Mononuclear cell (primary cell): ENCODE measurements around the gene ATRNL1. TPM values are rescaled to one million over a fixed set of nuclear protein-coding genes. Genes with fewer than 3 reads are reported as not detected.
"Not testable (repeated sequence)": the region's sequence is repeated elsewhere in the genome, so short reads cannot be mapped to it uniquely, and the experiment has no call there.

Source experiments
- H3K27me3 ChIP-seq: 2 replicates; pipeline ENCODE4 v1.6.0; 2011; ENCODE audit warnings: low read length, control low read depth; ENCODE audit not compliant: insufficient read depth
- H3K4me1 ChIP-seq: 2 replicates; pipeline ENCODE4 v1.5.1; 2011; ENCODE audit warnings: mild to moderate bottlenecking, low read length, control low read depth; ENCODE audit not compliant: insufficient read depth
- H3K4me3 ChIP-seq: 2 replicates; pipeline ENCODE4 v1.5.1; 2011; ENCODE audit warnings: mild to moderate bottlenecking, low read length, moderate library complexity
- H3K9me3 ChIP-seq: 2 replicates; pipeline ENCODE4 v1.5.1; 2011; ENCODE audit warnings: low read depth, mild to moderate bottlenecking, control low read depth, low read length
- total RNA-seq: library from RNA; depleted of rRNA; stranded (reverse); fragments of >200 nt; gene quantifications from one replicate; pipeline ENCODE4 v1.2.3, GENCODE V29; 2012

ATRNL1 gene
- total RNA-seq, 1 donor, result 0.21 TPM

DNA sequence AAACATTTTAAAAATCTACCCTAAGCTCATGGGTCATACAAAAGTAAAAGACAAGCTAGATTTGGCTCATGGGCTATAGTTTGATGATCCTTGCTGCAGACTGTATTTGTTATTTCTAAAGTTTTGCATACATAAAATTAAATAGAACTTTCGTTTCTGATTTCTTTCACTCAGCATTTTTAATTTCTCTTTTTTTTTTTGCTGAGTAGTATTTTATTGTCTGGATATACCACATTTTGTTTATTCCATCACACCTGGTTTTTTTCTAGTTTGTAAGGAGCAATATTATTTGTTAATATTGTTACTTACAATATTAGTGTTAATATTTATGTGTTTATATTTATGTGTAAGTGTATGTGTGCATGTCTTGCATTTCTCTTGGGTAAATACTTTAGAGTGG is 291.5 kb downstream of the ATRNL1 start:
- H3K4me1 ChIP-seq, result no peaks in the 10 kb centered on the region
- H3K4me3 ChIP-seq, result no peak overlapping the region
- no peaks in the 10 kb centered on the region for H3K9me3 ChIP-seq
- H3K27me3 ChIP-seq, result no peaks in the 10 kb centered on the region

DNA sequence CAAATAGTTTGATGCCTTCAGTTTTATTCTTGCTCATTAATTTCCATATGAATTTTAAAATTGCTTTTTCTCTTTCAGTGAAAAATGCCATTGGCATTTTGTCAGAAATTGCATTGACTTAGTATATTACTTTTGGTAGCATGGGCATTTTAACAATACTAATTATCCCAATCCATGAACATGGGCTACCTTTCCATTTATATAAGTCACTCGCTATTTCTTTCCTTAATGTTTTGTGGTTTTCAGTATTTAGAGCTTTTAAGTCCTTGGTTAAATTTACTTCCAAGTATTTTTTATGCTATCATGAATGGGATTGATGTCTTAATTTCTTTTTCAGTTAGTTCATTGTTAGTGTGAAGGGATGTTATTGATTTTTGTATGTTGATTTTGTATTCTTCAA is 297.4 kb downstream of the ATRNL1 start:
- Histone ChIP-seq H3K9me3 (no peaks in the 10 kb centered on the region), H3K27me3 (no peaks in the 10 kb centered on the region), H3K4me1 (no peaks in the 10 kb centered on the region), H3K4me3 (no peak overlapping the region)

GRCh38 chr10:115398026-115398425 is 304.9 kb downstream of the ATRNL1 start:
- no peak overlapping the region for H3K4me3 ChIP-seq
- no peaks in the 10 kb centered on the region for H3K27me3 ChIP-seq
- H3K9me3 ChIP-seq, result no peaks in the 10 kb centered on the region
- H3K4me1 ChIP-seq, result no peaks in the 10 kb centered on the region

DNA sequence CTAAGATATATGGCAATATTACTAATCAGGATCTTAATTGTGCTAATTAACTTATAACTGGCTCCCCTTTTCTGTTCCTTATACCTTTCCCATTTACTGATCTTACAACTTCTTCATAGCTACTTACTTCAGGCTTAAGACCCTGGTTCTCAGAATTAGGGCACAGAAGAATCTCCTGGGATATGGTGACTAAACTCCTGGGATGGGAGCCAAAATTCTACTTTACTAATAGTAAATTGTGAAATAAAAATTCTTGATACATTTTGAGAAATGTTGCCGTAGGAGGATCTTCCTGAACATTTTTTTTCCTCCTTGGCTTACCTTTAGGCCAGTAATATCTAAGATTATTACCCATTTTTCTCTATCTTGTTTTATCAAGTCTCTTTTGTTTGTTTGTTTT is 309.5 kb downstream of the ATRNL1 start:
- Histone ChIP-seq H3K9me3 (no peaks in the 10 kb centered on the region), H3K27me3 (no peaks in the 10 kb centered on the region), H3K4me3 (no peak overlapping the region), H3K4me1 (no peaks in the 10 kb centered on the region)

GRCh38 chr10:115405838-115406237 is 312.7 kb downstream of the ATRNL1 start:
- H3K27me3 ChIP-seq, H3K9me3 ChIP-seq, H3K4me3 ChIP-seq, H3K4me1 ChIP-seq: not testable (repeated sequence)

DNA sequence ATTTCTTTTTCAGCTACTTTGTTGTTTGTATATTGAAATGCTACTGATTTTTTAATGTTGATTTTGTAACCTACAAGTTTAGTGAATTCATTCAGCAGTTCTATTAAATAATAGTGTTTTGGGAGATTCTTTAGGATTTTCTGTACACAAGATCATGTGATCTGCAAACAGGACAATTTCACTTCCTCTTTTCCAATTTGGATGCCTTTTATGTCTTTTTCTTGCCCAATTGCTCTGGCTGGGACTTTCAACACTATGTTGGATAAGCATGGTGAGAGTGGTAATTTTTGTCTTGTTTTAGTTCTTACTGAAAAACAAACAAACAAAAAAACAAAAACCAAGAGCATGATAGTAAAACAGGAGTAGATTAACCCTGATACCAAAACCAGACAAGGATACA is 316.2 kb downstream of the ATRNL1 start:
- Histone ChIP-seq H3K9me3 (no peaks in the 10 kb centered on the region), H3K27me3 (no peaks in the 10 kb centered on the region), H3K4me1 (no peaks in the 10 kb centered on the region), H3K4me3 (no peak overlapping the region)

DNA sequence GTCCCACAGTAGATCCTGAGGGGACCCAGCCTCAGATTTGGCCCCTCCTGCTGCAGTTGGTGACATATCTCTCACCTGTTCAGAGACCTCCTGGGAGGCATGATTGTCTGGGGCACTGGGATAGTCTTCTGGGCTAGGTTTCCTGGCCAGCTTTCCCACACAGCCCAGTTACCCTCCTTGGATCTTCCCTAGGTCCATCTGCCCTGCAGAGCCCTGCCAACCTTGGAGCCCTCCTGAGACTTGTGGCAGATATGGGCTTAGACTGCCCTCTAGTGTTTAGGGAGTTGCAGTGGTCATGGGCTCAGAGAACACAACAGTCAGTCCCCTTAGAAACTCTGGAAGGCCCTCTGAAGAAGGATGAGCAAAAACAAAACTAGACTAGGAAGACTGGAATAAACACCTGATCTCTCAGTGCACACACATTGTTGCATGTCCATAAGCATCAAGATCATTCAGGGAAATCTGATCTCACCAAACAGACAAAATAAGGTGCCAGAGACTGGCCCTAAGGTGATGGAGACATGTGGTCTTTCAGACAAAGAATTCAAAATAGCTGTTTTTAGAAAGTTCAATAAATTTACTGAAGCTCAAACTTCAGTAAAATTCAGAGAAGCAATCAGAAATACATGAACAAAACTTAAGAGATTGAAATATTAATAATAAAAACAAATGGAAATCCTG is 324.6 kb downstream of the ATRNL1 start:
- Histone ChIP-seq H3K4me3 (no peak overlapping the region), H3K27me3 (no peaks in the 10 kb centered on the region), H3K9me3 (no peaks in the 10 kb centered on the region), H3K4me1 (no peaks in the 10 kb centered on the region)

DNA sequence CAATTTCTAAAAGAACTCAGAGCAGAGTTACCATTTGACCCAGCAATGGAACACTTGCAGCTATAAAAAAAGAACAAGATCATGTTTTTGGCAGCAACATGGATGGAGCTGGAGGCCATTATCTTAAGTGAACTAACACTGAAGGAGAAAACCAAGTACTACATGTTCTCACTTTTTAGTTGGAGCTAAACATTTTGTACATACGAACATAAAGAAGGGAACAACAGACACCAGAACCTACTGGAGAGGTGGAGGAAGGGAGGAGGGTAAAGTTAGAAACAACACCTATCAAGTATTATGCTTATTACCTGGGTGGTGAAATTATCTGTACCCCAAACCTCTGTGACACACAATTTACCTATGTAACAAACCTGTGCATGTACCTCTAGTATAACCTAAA is 329.5 kb downstream of the ATRNL1 start:
- H3K27me3 ChIP-seq, result no peaks in the 10 kb centered on the region
- H3K4me3 ChIP-seq, result no peak overlapping the region
- no peaks in the 10 kb centered on the region for H3K9me3 ChIP-seq
- H3K4me1 ChIP-seq, result no peaks in the 10 kb centered on the region

GRCh38 chr10:115427611-115428010 is 334.4 kb downstream of the ATRNL1 start:
- H3K4me1 ChIP-seq, result no peaks in the 10 kb centered on the region
- H3K4me3 ChIP-seq, result no peak overlapping the region
- no peaks in the 10 kb centered on the region for H3K27me3 ChIP-seq
- H3K9me3 ChIP-seq, result no peaks in the 10 kb centered on the region

- Histone ChIP-seq H3K27me3 (no peaks in the 10 kb centered on the region), H3K4me3 (no peak overlapping the region), H3K4me1 (no peaks in the 10 kb centered on the region), H3K9me3 (no peaks in the 10 kb centered on the region)
Observed at GRCh38 chr10:115432188-115432819, 339.1 kb downstream of the ATRNL1 start.

- Histone ChIP-seq H3K4me3 (no peak overlapping the region), H3K9me3 (no peaks in the 10 kb centered on the region), H3K4me1 (no peaks in the 10 kb centered on the region), H3K27me3 (no peaks in the 10 kb centered on the region)
Observed at GRCh38 chr10:115436999-115437398, 343.8 kb downstream of the ATRNL1 start.

DNA sequence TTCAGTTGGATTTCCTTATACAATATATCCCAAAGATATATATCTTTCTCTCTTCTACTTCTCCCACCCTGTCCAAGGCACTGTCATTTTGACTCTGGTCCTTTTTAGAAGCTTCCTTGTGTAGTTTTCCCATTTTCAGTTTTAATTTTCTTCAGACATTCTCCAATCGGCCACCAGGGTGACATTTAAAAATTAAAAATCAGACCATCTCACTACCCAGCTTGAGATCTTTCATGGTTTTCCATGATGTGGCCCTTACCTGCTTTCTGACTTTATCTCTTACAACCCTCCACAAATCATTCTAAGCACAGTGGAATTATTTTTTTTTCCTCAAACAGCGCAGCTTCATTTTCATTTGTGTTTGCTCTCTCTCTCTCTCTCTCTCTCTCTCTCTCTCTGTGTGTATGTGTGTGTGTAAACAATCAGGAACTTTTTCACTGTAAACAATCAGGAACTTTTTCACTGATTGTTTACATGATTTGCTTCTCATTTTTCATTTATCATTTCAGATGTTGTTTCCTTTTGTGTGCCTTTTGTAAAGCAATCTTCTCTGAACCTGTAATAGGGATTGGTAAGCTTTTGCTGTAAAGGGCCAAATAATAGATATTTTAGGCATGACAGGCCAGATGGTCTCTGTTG is 348.9 kb downstream of the ATRNL1 start:
- Histone ChIP-seq H3K9me3 (no peaks in the 10 kb centered on the region), H3K4me3 (no peak overlapping the region), H3K4me1 (no peaks in the 10 kb centered on the region), H3K27me3 (no peaks in the 10 kb centered on the region)

DNA sequence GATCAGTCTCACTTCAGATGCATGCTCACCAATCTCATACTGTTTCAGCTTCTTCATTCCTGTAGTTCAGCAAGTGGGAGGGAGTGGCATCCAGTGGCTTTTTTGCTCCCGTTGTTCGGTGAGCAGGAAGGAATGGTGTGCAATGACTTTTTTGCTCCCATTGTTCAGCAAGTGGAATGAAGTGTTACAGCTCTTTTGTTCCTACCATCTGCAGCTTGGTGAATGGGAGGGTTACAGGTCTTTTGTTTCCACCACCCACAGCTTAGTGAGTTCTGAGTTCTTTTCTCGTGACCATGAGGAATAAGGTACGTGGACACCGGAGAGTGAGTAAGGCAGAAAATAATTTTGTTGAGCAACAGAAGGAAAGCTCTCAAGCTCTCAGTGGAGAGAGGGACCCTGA is 363.6 kb downstream of the ATRNL1 start:
- H3K4me1 ChIP-seq, result no peaks in the 10 kb centered on the region
- no peak overlapping the region for H3K4me3 ChIP-seq
- no peaks in the 10 kb centered on the region for H3K9me3 ChIP-seq
- no peaks in the 10 kb centered on the region for H3K27me3 ChIP-seq

DNA sequence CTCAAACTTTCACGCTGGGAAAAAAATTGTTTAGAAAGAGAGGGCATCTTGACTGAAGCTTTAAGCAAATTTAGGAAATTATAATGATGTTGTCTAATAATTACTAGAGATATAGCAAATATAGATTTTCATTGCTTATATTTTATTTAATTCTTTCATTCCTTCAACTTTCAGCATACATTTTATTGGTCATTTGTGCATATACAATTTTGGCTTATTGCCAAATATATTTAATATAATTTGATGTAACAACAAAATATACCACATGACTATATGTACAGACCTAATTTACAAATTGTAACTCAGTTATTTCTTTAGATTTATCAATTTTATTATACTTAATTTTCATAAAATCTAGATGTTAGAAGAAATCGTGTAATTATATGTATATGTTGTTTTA is 390.1 kb downstream of the ATRNL1 start:
- no peaks in the 10 kb centered on the region for H3K9me3 ChIP-seq
- no peaks in the 10 kb centered on the region for H3K27me3 ChIP-seq
- H3K4me1 ChIP-seq, result no peaks in the 10 kb centered on the region
- no peak overlapping the region for H3K4me3 ChIP-seq

DNA sequence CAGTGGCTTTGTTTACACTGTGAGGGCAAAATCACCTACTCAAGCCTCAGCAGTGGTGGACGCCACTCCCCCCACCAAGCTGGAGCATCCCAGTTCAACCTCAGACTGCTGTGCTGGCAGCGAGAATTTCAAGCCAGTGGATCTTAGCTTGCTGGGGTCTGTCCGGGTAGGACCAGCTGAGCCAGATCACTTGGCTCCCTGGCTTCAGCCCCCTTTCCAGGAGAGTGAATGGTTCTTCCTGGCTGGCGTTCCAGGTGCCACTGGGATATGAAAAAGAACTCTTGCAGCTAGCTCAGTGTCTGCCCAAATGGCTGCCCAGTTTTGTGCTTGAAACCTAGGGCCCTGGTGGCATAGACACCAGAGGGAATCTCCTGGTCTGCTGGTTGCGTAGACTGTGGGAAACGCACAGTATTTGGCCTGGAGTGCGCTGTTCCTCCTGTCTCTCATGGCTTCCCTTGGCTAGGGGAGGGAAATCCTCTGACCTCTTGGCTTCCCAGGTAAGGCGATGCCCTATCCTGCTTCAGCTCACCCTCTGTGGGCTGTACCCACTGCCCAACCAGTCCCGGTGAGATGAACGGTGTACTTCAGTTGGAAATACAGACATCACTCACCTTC is 398.5 kb downstream of the ATRNL1 start:
- Histone ChIP-seq H3K9me3 (no peaks in the 10 kb centered on the region), H3K27me3 (no peaks in the 10 kb centered on the region), H3K4me3 (no peak overlapping the region), H3K4me1 (no peaks in the 10 kb centered on the region)
